G401 (cell line): ENCODE measurements around the gene RRBP1. TPM values are rescaled to one million over a fixed set of nuclear protein-coding genes. Genes with fewer than 3 reads are reported as not detected.

ENCODE experiments used
- DNase-seq: peaks from one replicate; pipeline ENCODE4 v3.0.0-alpha.2; 2015; ENCODE audit warnings: low spot score
- in situ Hi-C: cut with HindIII; loops from 2 replicates; pipeline ENCODE4 v1.10.0; 2016; ENCODE audit warnings: low sequenced_read_pairs, mixed read lengths
- total RNA-seq: library from RNA; depleted of rRNA; stranded (reverse); fragments of >200 nt; shearing (Covaris generic); gene quantifications from 2 replicates; pipeline ENCODE4 v1.2.3, GENCODE V29; 2014; rRNA removed

The RRBP1 gene
- total RNA-seq, 1 experiment from 2014 or later: 67.8 TPM

- peak; percentile 92 for DNase-seq
- in situ Hi-C loops: no loop called here
Observed at GRCh38 chr20:17569616-17570346, 112.3 kb downstream of the RRBP1 start, which contains the start of gene DSTN. Gene DSTN (plus strand): TSS chr20:17570075. CDS start chr20:17570209, 134 bp downstream.

- in situ Hi-C loops: no loop called here
- peak; percentile 69 for DNase-seq
Observed at GRCh38 chr20:17568972-17569521, 113.0 kb downstream of the RRBP1 start.

GRCh38 chr20:17568045-17568788 lies 113.8 kb downstream of the RRBP1 start:
- in situ Hi-C loops: no loop called here
- DNase-seq: no peak

GRCh38 chr20:17566345-17566744 lies 115.7 kb downstream of the RRBP1 start:
- DNase-seq: no peak
- in situ Hi-C loops: no loop called here

- in situ Hi-C loops: no loop called here
- no peak for DNase-seq
Observed at GRCh38 chr20:17565169-17565845, 116.7 kb downstream of the RRBP1 start.

Other genes with a start within 250 kb of the RRBP1 start
- 0.98 and 2.3 TPM in 2 replicates for gene BFSP1, start 150.9 kb downstream of the RRBP1 start, total RNA-seq
- gene DSTN, start 112.2 kb downstream of the RRBP1 start, total RNA-seq: 305 and 378 TPM in 2 replicates
- not detected in 2 replicates for gene BANF2, start 17.7 kb upstream of the RRBP1 start, total RNA-seq